GM23248 (cell line): ENCODE data around the gene ZFP92.

Experiments used
- EZH2 ChIP-seq: fragments of 200-600 bp; sonication (generic); IDR thresholded peaks from 2 replicates; pipeline ENCODE4 v1.6.1; 2018; ENCODE audit warnings: antibody characterized with exemption, mild to moderate bottlenecking; ENCODE audit not compliant: insufficient read depth, poor library complexity, severe bottlenecking
- EZH2phosphoT487 ChIP-seq: fragments of 200-600 bp; sonication (generic); IDR thresholded peaks from 2 replicates; pipeline ENCODE4 v1.6.1; 2018; ENCODE audit warnings: antibody characterized with exemption, moderate library complexity, mild to moderate bottlenecking, low read depth; ENCODE audit not compliant: insufficient read depth

DNA sequence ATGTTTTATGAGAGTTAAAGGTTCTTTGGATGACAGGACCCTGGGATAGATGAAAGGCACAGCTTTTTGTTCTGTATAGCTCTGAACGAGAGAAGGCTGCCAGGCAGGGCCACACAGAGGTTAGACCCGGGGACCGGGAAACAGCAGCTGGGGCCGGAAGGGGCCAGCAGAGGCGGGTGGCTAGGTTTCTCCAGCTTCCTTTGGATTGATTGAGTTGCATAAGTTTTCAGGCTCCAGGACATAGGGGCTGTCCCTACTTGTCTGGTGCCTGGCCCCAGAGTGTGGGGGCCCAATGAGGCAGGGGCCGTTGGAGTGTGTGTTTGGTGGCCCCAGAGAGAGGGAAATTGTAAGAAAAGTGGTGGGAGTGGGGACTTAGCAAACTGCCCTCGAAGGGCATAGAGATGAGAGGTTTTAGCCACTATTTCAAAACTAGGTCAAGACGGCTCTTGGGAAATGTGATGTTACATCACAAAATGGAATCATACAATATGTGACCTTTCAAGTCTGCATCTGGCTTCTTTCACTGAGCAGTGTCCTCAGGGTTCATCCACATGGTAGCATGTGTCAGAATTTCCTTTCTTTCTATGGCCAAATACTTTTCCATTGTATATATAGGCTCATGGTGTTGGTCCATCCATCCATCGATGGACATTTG is 3.7 kb downstream of the ZFP92 start:
- TF ChIP-seq EZH2 (no peak), EZH2phosphoT487 (no peak)
